Panc1 (cell line): Measurements from ENCODE around the gene SARS1. TPM values are rescaled to one million over a fixed set of nuclear protein-coding genes. Genes with fewer than 3 reads are reported as not detected.

Source experiments
- ATAC-seq: fragments of 200-7000 bp; cut with Tn5 transposase; 2 replicates; pipeline ENCODE4 v1.9.1; 2020; ENCODE audit warnings: mild to moderate bottlenecking, moderate library complexity
- BruUV-seq: library from RNA; stranded (reverse); fragments of 400-500 nt; replicated peaks from 2 replicates; lab custom pipeline; 2021; lab: Mats Ljungman, UMichigan
- CTCF ChIA-PET: fragments of 300-600 bp; sonication (Branson Sonifier 250); formaldehyde crosslinking; loops from one replicate; lab custom pipeline; 2022; ENCODE audit warnings: antibody characterized with exemption; lab: Charles Lee
- POLR2A ChIA-PET: fragments of 300-600 bp; sonication (Branson Sonifier 250); formaldehyde crosslinking; loops from one replicate; lab custom pipeline; 2022; ENCODE audit warnings: antibody characterized with exemption; lab: Charles Lee
- DNase-seq: peaks from one replicate; pipeline ENCODE4 v3.0.0-alpha.2; 2010; ENCODE audit warnings: low read depth, low spot score
- H3K27ac ChIP-seq: 2 replicates; pipeline ENCODE4 v1.5.1; 2011; ENCODE audit warnings: mild to moderate bottlenecking, low read length, inconsistent platforms
- H3K27me3 ChIP-seq: fragments of 200-500 bp; sonication (Bioruptor generic); 2 replicates; pipeline ENCODE4 v1.6.0; 2014; ENCODE audit warnings: low read length, inconsistent platforms; ENCODE audit not compliant: control insufficient read depth, insufficient read depth
- H3K36me3 ChIP-seq: fragments of 200-500 bp; sonication (Bioruptor generic); 2 replicates; pipeline ENCODE4 v1.5.1; 2014; ENCODE audit warnings: inconsistent platforms, mild to moderate bottlenecking, low read length, moderate library complexity; ENCODE audit not compliant: control insufficient read depth, insufficient read depth
- H3K4me1 ChIP-seq: 2 replicates; pipeline ENCODE4 v1.5.1; 2011; ENCODE audit warnings: inconsistent platforms, mild to moderate bottlenecking, low read length, moderate library complexity; ENCODE audit not compliant: control insufficient read depth, insufficient read depth
- H3K4me3 ChIP-seq, 2 experiments: 2 replicates each; pipeline ENCODE4 v1.5.1; 2011 to 2012; ENCODE audit warnings: low read depth in 2 of 2, low read length in 2 of 2, mild to moderate bottlenecking in 2 of 2, inconsistent platforms in 1 of 2, moderate library complexity in 1 of 2
- H3K9me3 ChIP-seq: fragments of 200-500 bp; sonication (Bioruptor generic); 2 replicates; pipeline ENCODE4 v1.5.1; 2014; ENCODE audit warnings: low read depth, mild to moderate bottlenecking, inconsistent platforms, low read length, moderate library complexity; ENCODE audit not compliant: control insufficient read depth, insufficient read depth
- POLR2AphosphoS5 ChIP-seq: IDR thresholded peaks from 2 replicates; pipeline ENCODE4 v1.6.1; 2012; ENCODE audit warnings: mild to moderate bottlenecking, low read depth, low read length, moderate library complexity
- REST ChIP-seq, 2 experiments: IDR thresholded peaks; 2 replicates each; pipeline ENCODE4 v1.6.1; 2011 to 2012; ENCODE audit warnings: low read depth in 2 of 2, control low read depth in 1 of 2, low read length in 1 of 2, mild to moderate bottlenecking in 1 of 2, moderate library complexity in 1 of 2; ENCODE audit not compliant: insufficient read depth in 1 of 2
- SIN3A ChIP-seq: IDR thresholded peaks from 2 replicates; pipeline ENCODE4 v1.6.1; 2012; ENCODE audit warnings: low read depth, mild to moderate bottlenecking, low read length, moderate library complexity, borderline replicate concordance; ENCODE audit not compliant: insufficient read depth
- TCF7L2 ChIP-seq: IDR thresholded peaks from 2 replicates; pipeline ENCODE4 v1.6.1; 2011; ENCODE audit warnings: mild to moderate bottlenecking, low read depth, low read length, inconsistent platforms
- in situ Hi-C: cut with HindIII; loops from 2 replicates; pipeline ENCODE4 v1.10.0; 2016; ENCODE audit warnings: low sequenced_read_pairs, low pct_unique_long_range_greater_than_20kb
- intact Hi-C: fragments of 100-400 bp; cut with micrococcal nuclease; formaldehyde crosslinking; loops from one replicate; pipeline ENCODE4 v1.10.0; 2022; ENCODE audit not compliant: unreplicated experiment
- total RNA-seq: library from RNA; stranded (reverse); gene quantifications from one replicate; pipeline ENCODE4 v1.2.1, GENCODE V29; 2021; ENCODE audit not compliant: unreplicated experiment
- TF ChIP-seq, protein P1 (sequence below): fragments of 450-650 bp; IDR thresholded peaks from 2 replicates; pipeline ENCODE4 v1.5.1; 2017; ENCODE audit warnings: mild to moderate bottlenecking

SARS1 gene
- total RNA-seq, 1 experiment from 2014 or later, result 115 TPM

- Histone ChIP-seq H3K4me1 (peaks cover 8% of the 10 kb centered on the region), H3K4me3 (no peak overlapping the region), H3K36me3 (no peaks in the 10 kb centered on the region), H3K27ac (no peak overlapping the region), H3K9me3 (no peaks in the 10 kb centered on the region), H3K27me3 (no peaks in the 10 kb centered on the region)
- ChIA-PET CTCF (no interaction called here), POLR2A (no interaction called here)
- ATAC-seq (no peak), DNase-seq (no peak)
- no peak for TF ChIP-seq POLR2AphosphoS5
- TF ChIP-seq, protein P1, sequence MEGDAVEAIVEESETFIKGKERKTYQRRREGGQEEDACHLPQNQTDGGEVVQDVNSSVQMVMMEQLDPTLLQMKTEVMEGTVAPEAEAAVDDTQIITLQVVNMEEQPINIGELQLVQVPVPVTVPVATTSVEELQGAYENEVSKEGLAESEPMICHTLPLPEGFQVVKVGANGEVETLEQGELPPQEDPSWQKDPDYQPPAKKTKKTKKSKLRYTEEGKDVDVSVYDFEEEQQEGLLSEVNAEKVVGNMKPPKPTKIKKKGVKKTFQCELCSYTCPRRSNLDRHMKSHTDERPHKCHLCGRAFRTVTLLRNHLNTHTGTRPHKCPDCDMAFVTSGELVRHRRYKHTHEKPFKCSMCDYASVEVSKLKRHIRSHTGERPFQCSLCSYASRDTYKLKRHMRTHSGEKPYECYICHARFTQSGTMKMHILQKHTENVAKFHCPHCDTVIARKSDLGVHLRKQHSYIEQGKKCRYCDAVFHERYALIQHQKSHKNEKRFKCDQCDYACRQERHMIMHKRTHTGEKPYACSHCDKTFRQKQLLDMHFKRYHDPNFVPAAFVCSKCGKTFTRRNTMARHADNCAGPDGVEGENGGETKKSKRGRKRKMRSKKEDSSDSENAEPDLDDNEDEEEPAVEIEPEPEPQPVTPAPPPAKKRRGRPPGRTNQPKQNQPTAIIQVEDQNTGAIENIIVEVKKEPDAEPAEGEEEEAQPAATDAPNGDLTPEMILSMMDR, result no peak
- TF ChIP-seq TCF7L2, result no peak
- TF ChIP-seq SIN3A, result no peak
- no peak for TF ChIP-seq REST (IDR thresholded peaks at IDR 0.05; ENCODE audit: insufficient read depth in 1 of 2, low read depth in 2 of 2, low read length in 1 of 2)
- intact Hi-C loops, result no loop called here
- no TSS peak for BruUV-seq
- in situ Hi-C loops, result no loop called here
Measured at GRCh38 chr1:109256085-109256484, 42.4 kb downstream of the SARS1 start.

GRCh38 chr1:109256971-109257681 is 43.4 kb downstream of the SARS1 start:
- Histone ChIP-seq H3K27me3 (no peaks in the 10 kb centered on the region), H3K4me1 (peaks cover 8% of the 10 kb centered on the region), H3K9me3 (no peaks in the 10 kb centered on the region), H3K27ac (no peak overlapping the region), H3K4me3 (no peak overlapping the region), H3K36me3 (no peaks in the 10 kb centered on the region)
- ChIA-PET CTCF (interaction anchor here (0.6 to 0.7 kb wide), 2 partner anchors 14 to 69 kb away, joined by 4 read pairs; no protein-coding TSS in a partner anchor), POLR2A (no interaction called here)
- DNase-seq (no peak), ATAC-seq (no peak)
- intact Hi-C loops (no loop called here), in situ Hi-C loops (no loop called here)
- no peak for TF ChIP-seq POLR2AphosphoS5
- TF ChIP-seq, protein P1, result no peak
- no peak for TF ChIP-seq TCF7L2
- no peak for TF ChIP-seq REST (IDR thresholded peaks at IDR 0.05; ENCODE audit: insufficient read depth in 1 of 2, low read depth in 2 of 2, low read length in 1 of 2)
- TF ChIP-seq SIN3A, result no peak
- no TSS peak for BruUV-seq
